DMS53 treated with DMSO at 0.1 percent for 48 hours (cell line): ENCODE measurements around the gene SASH3.
"Not testable (repeated sequence)": the region's sequence is repeated elsewhere in the genome, so short reads cannot be mapped to it uniquely, and the experiment has no call there.

Experiments
- DNase-seq: peaks from one replicate; lab custom pipeline; 2025; ENCODE audit not compliant: unreplicated experiment; lab: John Stamatoyannopoulos, UW

Gene SASH3

GRCh38 chrX:129779747-129780146 lies at the start of gene SASH3:
Gene SASH3 (plus strand): TSS chrX:129779949. CDS start chrX:129780098, 149 bp downstream.
- no peak for DNase-seq

GRCh38 chrX:129731228-129731627 lies 48.5 kb upstream of the SASH3 start:
- no peak for DNase-seq

- DNase-seq, result no peak
These were observed 46.9 kb upstream of the SASH3 start for GRCh38 chrX:129732857-129733256.

GRCh38 chrX:129733335-129733734 lies 46.4 kb upstream of the SASH3 start:
- DNase-seq, result no peak

- DNase-seq, result no peak
These were observed 43.3 kb upstream of the SASH3 start for GRCh38 chrX:129736491-129736890.

- no peak for DNase-seq
These were observed 41.8 kb upstream of the SASH3 start for GRCh38 chrX:129737916-129738315.

- DNase-seq, result no peak
These were observed 41.1 kb upstream of the SASH3 start, which contains the start of gene XPNPEP2 for GRCh38 chrX:129738466-129739308. Gene XPNPEP2 (plus strand): TSS chrX:129738979. CDS start chrX:129739214, 235 bp downstream.

GRCh38 chrX:129739578-129739977 lies 40.2 kb upstream of the SASH3 start:
- no peak for DNase-seq

- DNase-seq, result no peak
These were observed 37.6 kb upstream of the SASH3 start for GRCh38 chrX:129741880-129742758.

GRCh38 chrX:129742759-129743152 lies 37.0 kb upstream of the SASH3 start:
- not testable (repeated sequence) for DNase-seq

- DNase-seq, result no peak
These were observed 35.9 kb upstream of the SASH3 start for GRCh38 chrX:129743821-129744220.

- DNase-seq, result no peak
These were observed 34.9 kb upstream of the SASH3 start for GRCh38 chrX:129744861-129745321.

- no peak for DNase-seq
These were observed 32.9 kb upstream of the SASH3 start for GRCh38 chrX:129746557-129747470.

- DNase-seq, result no peak
These were observed 32.2 kb upstream of the SASH3 start for GRCh38 chrX:129747533-129747932.

- DNase-seq, result no peak
These were observed 31.4 kb upstream of the SASH3 start for GRCh38 chrX:129748305-129748704.

- DNase-seq, result no peak
These were observed 30.7 kb upstream of the SASH3 start for GRCh38 chrX:129749069-129749468.

GRCh38 chrX:129750971-129751370 lies 28.8 kb upstream of the SASH3 start:
- no peak for DNase-seq

- no peak for DNase-seq
These were observed 25.4 kb upstream of the SASH3 start for GRCh38 chrX:129754056-129755024.
